ENCODE data around the gene BCL2.

Gene BCL2

DNA sequence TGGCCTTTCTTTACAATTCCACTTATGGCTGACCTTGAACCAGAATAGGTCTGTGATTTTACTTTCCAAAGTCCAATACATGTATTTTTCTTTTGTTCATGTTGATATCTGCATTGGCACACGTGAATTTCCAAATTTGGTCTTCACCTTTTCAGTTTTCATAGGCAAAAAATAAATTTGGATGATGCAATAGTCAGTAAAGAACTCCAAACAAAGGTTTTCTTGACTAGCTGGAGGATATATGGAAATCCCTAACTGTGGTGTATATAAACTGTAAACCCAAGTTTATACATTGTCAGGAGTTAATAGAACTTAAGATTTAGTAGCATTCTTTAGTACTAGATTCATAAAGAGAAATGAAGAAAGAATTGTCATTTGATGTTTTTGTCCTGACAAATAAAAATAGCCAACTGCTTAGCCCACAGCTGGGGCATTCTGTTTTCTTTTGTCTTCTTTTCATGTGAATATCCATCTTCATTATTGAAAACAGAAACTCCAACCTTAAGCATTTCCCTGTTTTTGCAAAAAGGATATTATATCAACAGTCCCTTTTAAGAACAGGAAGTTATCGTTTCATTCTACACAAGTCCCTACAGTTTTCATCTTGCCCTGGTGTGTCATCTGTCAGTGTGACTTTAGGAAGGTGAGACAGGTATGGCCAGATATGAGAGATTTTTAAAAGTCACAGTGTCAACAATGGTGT is 132.9 kb downstream of the BCL2 start:
- no peak for DNase-seq (ENCODE audit: low read depth in 4 of 4, low spot score in 1 of 4)

DNA sequence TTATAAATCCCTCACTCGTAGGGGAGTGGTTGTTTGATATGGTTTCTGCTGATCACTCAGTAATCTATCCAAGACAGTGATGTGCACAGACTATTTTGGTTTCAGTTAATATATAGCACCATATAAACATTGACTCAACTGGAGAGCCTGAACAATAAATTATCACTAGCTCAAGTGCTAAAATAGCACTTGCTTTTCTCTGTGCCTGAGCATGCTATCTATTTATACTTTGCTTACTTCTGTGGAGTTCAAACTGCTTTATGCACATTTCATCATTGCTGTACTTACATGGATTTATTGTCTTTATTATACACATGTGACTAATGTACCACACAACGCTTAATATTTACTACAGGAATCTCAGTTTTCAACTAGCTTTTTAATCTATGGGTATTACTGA is 133.6 kb downstream of the BCL2 start:
- DNase-seq (ENCODE audit: low read depth in 4 of 4, low spot score in 1 of 4): no peak

GRCh38 chr18:63183952-63184770 is 135.4 kb downstream of the BCL2 start:
- DNase-seq (ENCODE audit: low read depth in 4 of 4, low spot score in 1 of 4): no peak

DNA sequence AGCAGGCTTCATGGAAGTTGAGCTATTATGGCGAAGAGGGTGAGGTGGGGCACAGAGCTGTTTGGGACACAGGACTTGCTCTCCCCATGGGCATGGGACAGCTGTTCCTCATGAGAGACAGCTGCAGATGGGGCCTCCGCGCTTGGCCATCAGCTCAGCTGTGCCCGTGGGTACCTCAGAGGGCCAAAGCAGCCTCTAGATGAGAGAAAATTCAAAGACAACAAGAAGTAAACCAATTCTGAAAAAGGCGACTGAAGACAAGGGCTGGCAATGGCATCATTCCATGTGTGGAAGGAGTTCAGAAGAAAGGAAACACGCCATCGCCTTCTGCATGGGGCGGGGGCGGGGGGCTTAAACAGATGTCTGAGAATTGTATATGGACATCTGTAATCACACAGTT is 136.2 kb downstream of the BCL2 start:
- no peak for DNase-seq (ENCODE audit: low read depth in 4 of 4, low spot score in 1 of 4)

- no peak for DNase-seq (ENCODE audit: low read depth in 4 of 4, low spot score in 1 of 4)
These were observed 136.7 kb downstream of the BCL2 start for GRCh38 chr18:63182861-63183260.

DNA sequence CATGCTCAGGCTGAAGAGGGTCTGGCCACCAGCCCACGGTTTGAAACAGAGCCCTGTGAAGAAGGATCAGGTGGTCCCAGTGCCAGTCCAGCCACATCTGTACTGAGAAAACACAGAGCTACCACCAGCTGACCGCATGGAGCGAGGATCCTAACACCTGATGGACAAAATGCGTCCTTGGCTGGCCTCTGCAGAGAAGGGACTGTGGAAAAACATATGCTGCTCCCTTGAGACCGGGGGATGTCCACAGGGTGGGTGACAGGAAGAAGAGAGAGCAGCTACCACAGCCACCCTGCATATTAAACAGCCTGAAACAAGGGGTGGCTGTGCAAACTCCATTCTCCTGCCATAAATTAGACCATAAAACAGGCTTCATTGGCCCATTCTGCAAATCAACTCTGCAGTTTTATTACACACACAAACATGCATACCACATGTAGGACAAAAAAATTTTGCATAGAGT is 137.2 kb downstream of the BCL2 start:
- no peak for DNase-seq (ENCODE audit: low read depth in 4 of 4, low spot score in 1 of 4)

DNA sequence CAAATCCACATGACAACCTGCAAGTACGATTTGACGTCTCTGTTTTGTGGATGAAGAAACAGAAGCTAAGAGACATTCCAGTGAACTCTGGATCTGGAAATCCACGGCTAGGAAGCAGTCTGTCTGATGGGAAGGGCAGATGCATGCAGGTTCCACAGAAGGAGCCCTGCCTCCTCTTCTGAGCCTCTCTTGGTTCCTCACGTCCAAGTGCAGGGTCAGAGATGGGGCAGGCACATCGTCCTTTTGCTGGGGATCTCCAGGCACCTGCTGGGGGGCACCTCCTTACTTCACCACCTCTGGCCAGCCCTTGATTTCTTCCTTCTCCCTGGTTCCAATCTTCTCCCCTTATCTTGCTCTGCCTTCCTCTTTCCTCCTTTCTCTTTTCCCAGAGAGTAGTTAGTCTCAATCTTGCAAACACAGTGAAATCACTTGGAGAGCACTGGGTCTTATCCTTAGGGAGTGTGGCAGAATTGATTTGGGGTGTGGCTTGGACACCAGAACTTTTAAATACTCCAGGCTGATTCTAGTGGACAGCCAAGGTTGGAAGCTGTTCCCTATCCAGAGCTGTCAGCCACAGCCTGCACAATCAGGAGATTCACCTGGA is 137.8 kb downstream of the BCL2 start:
- no peak for DNase-seq (ENCODE audit: low read depth in 4 of 4, low spot score in 1 of 4)

DNA sequence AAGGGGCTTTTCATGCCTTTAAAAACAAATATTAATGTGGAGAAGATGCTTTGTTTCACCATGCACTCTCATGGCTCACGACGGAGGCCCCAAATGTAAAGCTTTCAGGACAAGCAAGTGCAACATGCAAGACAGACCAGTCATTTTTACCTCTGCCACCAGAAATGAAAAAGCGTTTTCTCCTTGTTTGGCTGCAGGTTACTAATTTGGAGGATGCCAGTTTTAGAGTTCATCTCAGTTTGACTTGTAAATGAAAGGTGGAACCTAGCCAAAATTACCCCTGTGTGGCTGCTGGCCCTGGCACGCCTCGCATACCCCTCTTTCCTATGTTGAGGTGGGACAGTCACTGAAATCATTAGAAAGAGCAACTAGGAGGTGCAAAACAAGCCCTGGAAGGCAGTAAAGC is 138.6 kb downstream of the BCL2 start:
- DNase-seq (ENCODE audit: low read depth in 4 of 4, low spot score in 1 of 4): no peak

GRCh38 chr18:63180321-63180720 is 139.2 kb downstream of the BCL2 start:
- DNase-seq (ENCODE audit: low read depth in 4 of 4, low spot score in 1 of 4): no peak

DNA sequence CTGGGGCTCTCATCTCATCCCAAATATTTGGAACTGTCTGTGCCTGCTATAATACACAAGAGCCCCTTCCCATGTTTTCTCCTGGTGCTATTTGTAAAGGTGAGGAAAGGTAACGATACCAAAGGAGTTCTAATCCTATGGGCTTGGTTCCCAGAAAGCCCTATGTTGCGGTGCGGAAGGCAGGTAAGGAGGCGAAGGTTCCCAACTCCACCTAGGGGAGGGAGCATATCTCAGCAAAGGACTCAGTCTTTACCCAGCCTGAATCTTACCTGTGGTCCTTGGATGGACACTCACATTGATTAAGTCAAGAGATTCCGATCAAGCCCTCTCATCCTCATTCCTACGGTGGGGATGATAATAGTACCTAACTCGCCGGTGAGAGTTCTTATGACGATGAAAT is 140.1 kb downstream of the BCL2 start:
- no peak for DNase-seq (ENCODE audit: low read depth in 4 of 4, low spot score in 1 of 4)

GRCh38 chr18:63178971-63179370 is 140.6 kb downstream of the BCL2 start:
- DNase-seq (ENCODE audit: low read depth in 4 of 4, low spot score in 1 of 4): no peak

DNA sequence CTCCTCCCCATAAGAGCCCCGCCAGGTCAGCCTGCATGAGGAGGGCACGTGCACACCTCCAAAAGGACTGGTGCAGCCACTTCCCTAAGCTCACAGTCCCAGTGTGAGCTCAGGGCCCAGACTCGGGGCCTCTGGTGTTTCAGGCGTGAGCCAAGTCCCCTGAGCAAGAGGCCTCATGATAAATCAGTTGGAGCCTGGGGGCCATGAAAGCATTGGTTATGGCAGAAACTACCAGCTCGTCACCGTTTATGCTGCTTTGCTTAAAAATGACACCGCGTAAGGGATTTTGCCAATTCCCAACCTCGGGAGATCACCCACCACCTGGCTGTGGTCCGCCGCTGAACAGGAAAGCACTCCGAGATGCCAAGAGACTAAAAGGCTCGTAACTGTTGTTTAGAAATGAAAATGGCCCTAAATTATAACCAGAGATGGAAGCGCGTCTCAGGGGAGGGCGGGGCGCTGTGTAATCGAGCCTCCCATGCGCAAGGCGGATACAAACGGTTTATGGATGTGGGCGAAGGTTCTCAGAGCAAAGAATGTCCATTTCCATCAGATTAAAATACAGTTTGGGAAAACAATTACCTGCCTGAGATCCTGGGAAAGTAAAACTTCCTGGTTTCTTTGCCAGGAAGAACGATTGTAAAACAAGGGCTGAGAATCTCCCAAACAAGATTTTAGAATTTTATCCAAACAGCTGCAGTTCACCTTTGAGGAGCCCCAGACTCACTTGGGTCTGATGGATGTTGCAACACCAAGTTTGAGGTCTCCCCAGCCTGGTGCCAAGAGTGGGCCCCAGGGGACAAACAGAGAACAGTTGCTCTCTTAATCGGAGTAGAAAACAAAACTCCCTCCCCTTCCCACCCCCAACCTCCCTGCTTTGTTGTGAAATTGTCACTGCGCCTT is 141.4 kb downstream of the BCL2 start:
- DNase-seq (ENCODE audit: low read depth in 4 of 4, low spot score in 1 of 4): no peak

GRCh38 chr18:63177259-63177658 is 142.3 kb downstream of the BCL2 start:
- DNase-seq (ENCODE audit: low read depth in 4 of 4, low spot score in 1 of 4): no peak

- DNase-seq (ENCODE audit: low read depth in 4 of 4, low spot score in 1 of 4): no peak
These were observed 144.3 kb downstream of the BCL2 start for GRCh38 chr18:63175264-63175663.

GRCh38 chr18:63173983-63174382 is 145.6 kb downstream of the BCL2 start:
- DNase-seq (ENCODE audit: low read depth in 4 of 4, low spot score in 1 of 4): no peak

DNA sequence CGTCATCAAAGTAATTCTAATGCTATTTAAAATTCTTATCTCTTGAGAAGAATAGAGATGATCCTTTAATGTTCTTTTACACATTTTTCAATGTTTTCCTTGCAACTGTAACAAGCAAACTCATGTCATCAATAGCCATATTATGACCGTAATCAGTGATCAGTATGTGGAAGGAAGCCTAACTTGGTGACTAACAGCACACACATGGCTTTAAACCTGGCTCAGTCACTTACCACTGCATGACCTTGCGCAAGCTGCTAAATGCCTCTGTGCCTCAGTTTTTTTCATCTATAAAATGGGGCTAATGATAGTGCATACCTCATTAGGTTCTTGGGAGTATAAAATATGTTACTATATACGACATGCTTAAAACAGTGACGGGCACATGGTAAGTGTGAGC is 149.7 kb downstream of the BCL2 start:
- DNase-seq (ENCODE audit: low read depth in 4 of 4, low spot score in 1 of 4): no peak

- no peak for DNase-seq (ENCODE audit: low read depth in 4 of 4, low spot score in 1 of 4)
These were observed 151.3 kb downstream of the BCL2 start for GRCh38 chr18:63168287-63168686.

DNA sequence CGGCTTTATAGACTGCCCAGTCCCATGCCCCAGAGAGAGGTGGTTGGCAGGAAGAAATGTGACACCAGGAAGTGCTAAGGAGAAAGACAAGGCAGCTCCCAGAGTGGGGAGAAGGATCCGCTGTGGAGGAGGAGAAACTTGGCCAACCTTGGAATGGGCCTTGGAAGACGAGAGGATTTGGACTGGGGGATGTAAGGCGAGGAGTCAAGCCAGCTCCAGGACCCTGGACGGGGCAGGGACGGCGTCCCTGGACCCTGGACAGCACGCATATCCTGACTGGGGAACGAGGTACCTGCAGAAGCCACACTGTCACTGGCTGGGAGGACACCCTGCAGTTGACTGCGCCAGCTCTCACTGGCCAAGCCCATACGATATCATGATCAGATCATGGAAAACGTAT is 153.4 kb downstream of the BCL2 start:
- DNase-seq (ENCODE audit: low read depth in 4 of 4, low spot score in 1 of 4): no peak

GRCh38 chr18:63164396-63164795 is 155.2 kb downstream of the BCL2 start:
- no peak for DNase-seq (ENCODE audit: low read depth in 4 of 4, low spot score in 1 of 4)

GRCh38 chr18:63162271-63163014 is 157.1 kb downstream of the BCL2 start:
- DNase-seq (ENCODE audit: low read depth in 4 of 4, low spot score in 1 of 4): no peak

Measured in stimulated activated CD4-positive, alpha-beta T cell treated with anti-CD3 and anti-CD28 coated beads, Interleukin-1b, Interleukin-23, amount 100 ng/mL, for 24 hours (primary cell).